Activated naive CD8-positive, alpha-beta T cell treated with anti-CD3 and anti-CD28 coated beads, Interleukin-2, amount 50 U/mL, for 16 hours (primary cell): ENCODE results near the gene ESR2.
"Not testable (repeated sequence)": the region's sequence is repeated elsewhere in the genome, so short reads cannot be mapped to it uniquely, and the experiment has no call there.

ENCODE experiments used
- DNase-seq: peaks from one replicate; pipeline ENCODE4 v3.0.0-alpha.2; 2020; ENCODE audit warnings: low read depth, low spot score

ESR2 gene

DNA sequence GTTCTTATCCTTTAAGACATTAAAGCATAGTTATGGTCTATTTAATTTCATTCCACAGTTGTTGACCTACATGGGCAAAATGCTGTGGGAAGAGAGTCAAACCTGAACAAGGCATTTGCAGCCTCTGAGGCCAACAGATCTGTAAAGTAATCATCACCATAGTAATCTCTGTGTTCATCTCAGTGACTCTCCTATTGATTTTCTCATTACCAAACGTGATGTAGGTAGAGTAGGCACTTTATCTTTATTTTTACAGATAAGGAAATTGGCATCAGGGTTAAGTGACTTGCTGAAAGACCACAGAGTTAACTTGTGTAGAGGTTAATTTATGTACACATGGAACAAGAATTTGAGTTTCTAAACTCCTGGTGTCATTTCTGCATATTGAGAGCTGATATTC is 203.0 kb downstream of the ESR2 start:
- DNase-seq = no peak

DNA sequence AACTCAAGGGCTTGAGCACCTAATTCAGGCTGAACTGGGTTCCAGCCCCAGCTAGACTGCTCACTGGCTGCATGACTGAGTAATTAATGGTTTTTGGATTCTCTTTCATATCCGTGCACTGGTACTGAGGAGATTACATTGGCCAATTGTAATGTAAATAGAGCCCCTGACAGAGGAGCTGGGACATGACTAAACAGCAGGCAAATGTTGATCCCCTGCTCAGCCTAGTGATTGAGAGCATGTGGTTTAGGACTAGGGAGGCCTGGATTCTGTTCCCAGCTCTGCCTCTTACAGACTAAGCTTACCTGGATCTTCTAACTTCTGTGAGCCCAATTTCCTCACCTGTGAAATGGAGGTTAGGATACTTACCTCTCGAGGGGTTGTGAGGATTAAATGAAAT is 204.3 kb downstream of the ESR2 start:
- no peak for DNase-seq

DNA sequence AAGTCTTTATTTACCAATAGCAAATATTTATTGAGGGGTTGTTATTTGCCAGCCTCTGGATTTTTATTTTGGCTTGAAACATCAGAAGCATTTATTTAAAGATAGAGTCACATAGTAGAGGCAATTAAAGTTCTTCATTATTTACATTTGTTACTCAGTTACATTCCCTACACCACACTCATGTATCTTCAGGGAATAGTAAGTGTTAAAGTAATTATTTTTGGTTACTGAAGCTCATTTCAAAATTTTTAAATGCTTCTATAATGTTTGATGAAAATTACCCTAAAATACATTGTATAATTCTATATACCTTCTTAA is 205.6 kb downstream of the ESR2 start:
- DNase-seq = no peak

DNA sequence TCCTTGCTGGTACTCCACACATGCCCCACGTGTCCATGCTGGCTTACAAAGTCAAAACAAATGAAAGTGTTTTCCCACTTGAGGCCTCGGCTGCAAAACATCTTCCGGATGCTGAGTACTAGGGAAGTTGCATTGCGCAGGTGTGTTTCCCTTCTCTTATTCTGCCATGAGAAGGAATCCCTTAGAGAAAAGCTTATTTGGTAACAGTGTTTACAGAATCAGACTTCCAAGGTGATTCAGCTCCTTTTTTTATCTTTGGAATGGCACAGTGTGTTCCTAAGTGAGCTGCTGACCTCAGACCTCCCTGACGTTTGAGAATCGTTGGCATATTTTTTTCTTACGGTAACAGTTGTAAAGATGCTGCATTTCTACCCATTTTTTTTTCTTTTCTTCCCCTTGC is 211.3 kb downstream of the ESR2 start:
- DNase-seq = no peak

DNA sequence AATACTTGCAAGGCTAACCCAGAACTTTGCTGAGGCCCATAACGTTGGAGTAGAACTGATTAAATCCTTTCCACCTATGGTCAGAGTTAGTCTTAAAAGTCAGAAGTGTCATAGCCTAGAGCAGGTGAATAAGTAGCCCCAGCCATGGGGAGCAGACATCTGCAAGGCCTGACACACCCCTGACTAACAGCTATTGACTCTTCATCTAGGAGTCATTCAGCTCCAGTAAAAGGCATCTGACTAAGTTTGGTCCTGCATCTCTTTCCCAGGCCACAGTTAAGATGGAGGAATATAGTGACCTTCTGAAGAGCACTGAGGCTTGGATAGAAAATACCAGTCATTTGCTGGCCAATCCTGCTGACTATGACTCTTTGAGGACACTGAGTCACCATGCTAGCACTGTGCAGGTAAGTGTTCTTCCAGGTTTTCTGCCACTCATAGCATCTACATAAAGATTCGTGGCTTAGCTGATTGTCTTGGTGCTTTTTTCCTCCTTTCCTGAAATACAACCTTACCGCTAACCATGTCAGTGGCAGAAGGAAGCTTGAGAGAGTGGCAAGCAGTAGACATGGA is 212.9 kb downstream of the ESR2 start:
- DNase-seq = no peak

DNA sequence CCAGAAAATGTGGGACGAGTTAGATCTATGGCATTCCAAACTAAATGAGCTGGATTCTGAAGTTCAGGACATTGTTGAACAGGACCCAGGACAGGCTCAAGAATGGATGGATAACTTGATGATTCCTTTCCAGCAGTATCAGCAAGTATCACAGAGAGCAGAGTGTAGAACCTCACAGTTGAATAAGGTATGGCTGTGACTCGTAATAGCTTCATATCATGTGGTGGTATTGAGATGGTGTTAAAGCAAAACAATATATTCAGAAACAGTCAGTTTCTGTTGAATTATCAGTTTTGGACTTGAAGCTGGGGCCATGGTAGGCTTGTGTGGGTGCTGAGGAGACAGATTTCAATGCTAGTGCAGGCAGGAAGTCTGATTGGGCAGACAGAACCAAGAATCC is 213.7 kb downstream of the ESR2 start:
- DNase-seq = no peak

DNA sequence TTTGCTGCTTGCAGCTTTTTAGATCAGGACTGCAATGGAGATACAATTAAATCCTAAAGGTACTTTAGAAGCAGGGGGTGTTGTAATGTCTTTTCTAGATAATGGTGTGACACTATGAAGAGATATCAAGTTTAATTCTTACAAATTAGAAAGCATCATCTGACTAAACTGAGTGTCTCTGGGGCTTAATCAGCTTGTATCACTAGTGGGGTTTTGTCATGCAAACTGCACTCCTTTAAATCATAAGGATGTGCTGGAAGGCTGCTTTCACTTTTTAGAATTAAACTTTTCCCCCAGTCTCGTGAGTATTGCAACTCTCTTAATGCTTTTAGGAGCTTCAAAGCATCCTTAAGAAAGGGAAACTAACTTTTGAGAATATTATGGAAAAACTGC is 218.6 kb downstream of the ESR2 start:
- no peak for DNase-seq

DNA sequence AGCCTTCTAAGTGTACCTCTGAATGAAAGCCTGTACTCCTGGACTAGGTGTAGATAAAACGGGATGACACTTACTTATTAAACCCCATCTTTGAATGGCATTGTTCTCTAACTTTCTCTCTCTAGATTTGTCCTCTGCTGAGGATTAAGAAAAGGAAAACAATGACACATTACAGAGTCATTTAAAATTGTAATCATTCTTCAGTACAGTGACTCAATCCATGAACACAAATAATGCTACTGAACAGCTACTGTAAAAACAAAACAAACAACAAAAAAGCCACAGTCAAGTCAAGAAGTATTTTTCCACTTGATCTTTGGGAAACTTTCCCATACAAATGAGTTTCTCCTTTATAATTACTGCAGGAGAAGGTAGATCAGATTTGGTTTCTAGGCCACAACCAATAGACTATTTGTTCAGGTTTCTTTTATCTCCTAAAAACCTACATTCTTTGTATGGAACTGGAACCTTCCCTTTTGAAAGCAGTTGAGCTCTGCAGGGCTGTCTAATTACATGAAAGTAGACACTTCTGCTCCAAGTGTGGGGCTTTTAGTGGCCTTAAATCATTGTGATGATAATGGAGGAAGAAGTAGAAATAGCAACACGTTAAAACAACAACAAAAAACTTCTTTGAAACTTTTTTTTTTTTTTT is 219.1 kb downstream of the ESR2 start:
- no peak for DNase-seq

DNA sequence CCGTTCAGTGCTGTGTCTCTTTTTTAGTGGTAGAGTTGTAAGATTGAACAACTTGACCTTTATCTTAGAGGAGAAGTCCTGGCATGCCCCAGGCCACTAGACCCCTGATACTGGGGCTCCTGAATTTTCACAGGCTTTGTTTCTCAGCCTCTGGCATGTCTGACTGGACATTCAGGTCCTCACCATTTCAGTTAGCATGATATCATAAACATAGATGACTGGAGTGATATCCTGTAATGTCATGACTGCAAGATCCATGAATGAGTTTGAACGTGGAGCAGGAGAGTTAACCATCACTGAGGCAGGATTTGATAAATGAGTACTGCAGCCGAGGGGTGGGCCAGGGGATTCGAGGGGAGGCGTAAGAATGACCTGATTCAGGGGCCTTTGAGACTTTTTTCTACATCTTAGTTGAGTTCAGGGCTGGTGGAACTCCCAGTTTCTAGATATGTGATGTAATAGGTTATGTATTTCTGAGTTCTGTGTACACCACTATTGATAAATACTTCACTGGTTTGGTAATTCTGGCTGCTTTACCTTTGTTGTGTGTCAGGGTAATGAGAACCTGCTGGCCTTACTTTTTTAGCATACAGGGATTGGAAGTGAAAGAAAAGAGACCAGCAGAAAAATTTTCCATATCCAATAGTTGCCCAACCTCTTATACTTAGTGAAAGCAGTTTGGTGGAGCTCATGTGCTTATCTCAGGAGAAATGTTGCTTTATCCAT is 224.4 kb downstream of the ESR2 start:
- no peak for DNase-seq

DNA sequence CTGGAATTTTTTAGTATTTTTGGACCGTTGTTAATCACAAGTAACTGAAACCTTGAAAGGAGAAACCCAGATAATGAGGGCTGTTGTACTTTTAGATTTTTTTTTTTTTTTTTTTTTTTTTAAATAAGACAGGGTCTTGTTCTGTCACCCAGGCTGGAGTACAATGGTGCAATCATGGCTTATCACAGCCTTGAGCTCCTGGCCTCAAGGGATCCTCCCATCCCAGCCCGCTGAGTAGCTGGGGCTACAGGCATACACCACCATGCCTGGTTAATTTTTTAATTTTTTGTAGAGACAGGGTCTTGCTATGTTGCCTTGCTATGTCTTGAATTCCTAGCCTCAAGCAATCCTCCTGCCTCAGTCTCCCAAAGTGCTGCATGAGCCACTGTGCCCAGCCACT is 229.7 kb downstream of the ESR2 start:
- no peak for DNase-seq

DNA sequence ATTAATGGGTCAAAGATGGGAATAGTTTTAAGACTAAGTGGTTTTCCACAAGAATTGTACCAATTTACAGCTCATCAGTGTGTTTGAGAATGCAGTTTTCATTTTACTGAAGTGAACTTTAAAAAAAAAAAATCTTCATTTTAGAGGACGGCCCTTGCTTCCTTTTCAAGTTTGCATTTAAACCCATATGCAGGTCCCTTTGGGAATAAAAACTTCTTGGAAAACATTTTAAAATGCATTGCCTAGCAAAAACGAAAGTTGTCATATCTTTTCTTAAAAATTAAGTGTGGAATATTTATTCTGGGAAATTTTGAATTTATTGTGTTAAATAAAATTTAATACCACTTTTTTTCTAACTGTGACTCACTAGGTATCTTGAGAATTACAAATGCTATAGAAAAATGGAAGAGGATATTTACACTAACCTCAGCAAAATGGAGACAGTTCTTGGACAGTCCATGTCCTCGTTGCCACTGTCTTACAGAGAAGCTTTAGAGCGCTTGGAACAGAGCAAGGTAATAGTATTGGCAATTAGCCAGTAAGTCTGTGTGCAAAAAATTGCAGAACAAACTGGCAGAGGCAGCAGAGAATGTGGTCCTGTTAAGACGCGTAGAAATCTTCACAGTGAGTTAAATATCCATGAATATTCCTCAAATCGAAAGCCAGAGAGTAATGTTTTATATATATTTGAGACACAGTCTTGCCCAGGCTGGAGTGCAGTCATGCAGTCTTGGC is 231.6 kb downstream of the ESR2 start:
- DNase-seq = no peak

DNA sequence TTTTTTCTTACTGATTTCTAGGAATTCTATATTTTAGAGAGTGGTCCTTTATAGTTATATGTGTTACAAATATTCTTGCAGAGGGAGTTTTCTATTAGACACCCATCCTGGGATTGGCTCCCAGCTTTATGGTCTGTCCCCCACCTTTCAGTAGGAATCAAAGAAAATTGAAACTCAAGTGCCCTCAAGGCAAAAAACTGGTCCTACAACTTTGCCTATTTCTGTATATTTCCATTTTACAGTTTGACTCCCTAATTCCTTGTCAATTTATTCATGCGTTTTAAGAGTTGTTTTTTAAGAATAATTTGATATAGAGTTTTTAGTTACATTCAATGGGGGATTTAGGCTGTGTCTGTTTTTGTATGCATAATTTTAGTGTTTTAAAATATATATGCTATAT is 232.5 kb downstream of the ESR2 start:
- no peak for DNase-seq

DNA sequence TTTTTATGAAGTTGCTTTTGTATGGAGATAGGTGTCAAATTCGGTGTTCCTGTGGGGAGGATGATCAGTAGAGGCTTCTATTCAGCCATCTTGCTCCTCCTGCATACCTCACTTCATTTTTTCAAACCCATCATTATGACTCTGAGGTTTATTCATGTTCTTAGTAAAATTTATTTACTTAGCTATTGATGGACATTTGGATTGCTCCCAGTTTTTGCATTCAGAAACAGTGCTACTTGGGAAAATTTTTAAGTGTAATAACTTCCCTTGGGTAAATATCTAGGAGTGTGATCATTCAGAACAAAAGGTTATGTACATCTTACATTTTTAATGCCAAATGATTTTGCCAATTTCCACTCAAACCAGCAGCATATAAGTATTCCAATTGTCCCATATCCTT is 233.1 kb downstream of the ESR2 start:
- no peak for DNase-seq

DNA sequence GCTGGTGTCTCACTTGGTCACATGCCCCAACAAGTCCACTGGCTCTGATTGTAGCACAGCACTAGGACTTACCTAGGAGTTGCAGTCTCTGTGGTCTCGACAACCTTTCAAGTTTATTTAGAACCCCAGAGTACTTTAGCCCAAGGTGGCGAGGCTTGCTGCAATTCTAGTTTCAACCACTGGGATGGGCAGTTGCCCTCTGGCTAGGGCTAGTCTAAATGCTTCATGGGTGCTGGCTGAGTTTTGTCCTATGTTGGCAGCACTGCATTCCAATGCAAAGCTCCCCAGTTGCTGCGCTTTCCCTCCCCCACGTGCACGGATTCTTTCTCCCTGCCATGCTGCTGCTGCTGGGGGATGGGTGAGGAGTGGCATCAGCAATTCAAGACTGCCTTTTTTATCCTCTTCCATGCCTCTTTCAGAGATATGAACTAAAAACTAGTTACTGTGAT is 233.5 kb downstream of the ESR2 start:
- no peak for DNase-seq

DNA sequence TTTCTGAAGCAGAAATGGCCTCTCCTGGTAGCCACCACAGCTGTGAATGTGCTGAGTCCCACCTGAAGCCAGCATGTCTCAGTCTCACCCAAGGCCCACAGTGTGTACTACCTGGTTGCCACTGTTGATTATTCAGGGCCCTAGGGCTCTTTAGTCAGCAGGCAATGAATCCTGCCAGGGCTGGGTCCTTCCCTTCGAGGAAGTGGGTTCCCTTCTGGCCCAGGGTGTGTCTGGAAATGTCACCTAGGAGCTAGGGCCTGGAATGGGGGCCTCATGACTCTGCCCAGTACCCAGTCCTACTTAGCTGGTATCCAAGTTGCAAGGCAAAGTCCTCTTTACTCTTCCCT is 234.0 kb downstream of the ESR2 start:
- no peak for DNase-seq

DNA sequence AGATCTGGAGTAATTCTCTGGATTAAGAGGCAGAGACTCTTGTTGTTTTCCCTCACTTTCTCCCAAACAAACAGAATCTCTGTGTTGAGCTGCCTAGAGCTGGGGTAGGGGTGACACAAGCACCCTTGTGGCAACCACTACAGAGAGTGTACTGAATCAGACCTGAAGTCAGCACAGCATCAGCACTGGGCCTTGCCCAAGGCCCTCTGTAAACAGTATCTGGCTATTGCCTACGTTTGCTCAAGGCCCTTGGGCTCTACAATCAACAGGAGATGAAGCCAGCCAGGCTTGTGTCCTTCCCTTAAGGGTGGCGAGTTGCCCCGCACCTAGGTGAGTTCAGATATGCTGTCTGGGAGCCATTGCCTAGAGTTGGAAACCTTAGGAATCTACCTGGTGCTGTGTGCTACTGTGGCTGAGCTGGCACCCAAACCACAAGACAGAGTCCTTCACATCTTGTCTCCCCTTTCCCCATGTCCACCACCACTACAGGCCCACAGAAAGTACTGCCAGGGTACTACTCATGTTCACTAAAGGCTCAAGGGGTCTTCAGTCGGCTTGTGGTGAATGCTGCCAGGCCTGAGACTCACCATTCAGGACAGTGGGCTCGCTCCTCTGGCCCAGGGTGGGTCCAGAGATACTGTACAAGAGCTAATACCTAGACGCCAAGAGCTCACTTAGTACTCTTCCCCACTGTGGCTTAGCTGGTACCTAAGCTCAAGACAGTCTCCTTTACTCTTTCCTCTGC is 234.5 kb downstream of the ESR2 start:
- DNase-seq = no peak

DNA sequence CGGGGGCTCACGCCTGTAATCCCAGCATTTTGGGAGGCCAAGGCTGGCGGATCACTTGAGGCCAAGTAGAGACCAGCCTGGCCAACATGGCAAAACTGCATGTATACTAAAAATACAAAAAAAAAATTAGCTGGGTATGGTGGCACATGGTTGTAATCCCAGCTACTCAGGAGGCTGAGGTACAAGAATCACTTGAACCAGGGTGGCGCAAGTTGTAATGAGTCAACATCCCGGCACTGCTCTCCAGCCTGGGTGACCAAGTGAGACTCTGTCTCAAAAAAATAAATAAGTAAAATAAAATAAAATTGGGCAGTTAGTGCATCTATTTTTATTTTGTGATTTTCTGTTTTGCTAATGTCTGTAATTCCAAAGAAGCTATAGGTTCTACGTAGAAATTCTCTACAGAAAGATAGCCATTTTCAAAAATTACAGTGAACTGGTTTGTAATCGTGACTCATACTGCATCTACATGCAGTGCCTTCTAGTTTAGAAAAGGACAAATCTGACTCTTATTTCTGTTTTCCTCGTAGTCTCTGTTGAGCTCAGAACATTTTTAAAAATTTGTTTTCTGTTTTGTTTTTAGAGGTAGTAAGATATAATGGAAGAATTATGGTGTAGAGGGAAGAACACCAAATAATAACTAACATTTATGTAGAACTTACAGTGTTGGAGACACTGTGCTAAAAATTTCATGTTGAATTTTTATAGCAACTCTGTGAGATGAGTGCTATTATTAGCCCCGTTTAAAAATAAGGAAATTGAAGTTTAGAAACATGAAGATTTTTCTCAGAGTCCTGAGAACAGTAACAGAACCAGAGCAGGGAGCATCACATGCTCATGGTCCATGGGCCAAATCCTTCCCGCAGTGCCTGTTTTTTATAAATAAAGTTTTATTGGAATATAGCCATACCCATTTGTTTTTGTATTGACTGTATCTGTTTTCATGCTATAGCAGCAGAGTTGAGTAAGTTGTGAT is 240.2 kb downstream of the ESR2 start:
- DNase-seq = no peak

DNA sequence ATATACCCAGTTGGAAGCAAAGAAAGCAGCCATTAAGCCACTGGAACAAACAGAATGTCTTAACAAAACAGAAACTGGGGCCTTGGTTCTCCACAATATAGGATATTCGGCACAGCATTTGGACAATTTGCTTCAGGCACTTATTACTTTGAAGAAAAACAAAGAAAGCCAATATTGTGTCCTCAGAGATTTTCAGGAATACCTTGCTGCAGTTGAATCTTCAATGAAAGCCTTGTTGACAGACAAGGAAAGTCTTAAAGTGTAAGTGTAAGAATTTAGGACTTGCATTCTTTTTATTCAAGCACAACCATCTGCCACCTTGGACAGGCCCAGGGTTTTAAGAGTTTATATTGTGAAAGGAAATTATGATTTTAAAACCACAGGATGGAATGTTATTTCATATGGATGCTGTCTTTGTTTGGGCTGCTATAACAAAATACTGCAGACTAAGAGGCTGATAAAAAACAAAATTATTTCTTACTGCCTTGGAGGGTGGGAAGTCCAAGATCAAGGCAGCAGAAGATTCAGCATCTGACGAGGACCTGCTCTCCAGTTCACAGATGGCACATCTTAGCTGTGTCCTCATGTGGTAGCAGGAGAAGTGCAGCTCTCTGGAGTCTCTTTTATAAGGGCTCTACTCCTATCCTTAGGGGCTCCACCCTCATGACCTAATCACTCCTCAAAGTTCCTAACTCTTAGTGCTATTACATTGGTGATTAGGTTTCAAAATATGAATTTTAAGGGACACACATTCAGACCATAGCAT is 244.4 kb downstream of the ESR2 start:
- DNase-seq = no peak

DNA sequence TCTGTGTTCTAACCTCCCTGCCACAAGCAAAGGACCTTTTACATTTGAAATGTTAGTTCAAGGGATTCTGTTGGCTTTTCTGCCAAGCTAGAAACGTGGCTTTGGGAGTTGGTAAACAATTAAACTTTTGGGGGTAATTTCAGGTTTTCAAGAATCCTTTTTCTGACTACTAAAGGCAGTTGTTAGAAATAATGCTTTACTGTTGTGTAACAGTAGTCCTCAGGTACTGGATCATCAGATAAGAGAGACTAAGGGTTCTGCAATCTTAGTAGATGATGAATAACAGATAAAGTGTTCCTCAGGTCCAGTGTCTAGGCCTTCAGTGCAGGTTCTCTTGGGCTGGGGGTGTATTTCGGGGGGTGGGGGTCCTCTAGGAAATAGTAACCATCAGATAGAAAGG is 249.1 kb downstream of the ESR2 start:
- DNase-seq = no peak

DNA sequence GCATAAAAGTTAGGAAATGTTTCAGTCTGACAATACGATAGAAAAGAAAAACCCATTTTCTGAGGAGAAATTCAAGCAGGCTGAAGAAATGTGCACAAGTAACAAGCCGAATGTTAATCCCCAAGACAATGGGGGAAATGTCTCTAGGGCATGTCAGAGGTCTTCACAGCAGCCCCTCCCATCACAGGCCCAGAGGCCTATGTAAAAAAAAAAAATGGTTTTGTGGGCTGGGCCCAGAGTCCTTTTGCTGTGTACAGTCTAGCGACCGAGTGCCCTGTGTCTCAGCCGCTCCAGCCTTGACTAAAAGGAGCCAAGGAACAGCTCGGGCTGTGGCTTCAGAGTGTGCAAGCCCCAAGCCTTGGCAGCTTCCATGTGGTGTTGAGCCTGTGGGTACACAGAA is 250.9 kb downstream of the ESR2 start:
- not testable (repeated sequence) for DNase-seq
